HepG2 (cell line): ENCODE data around the gene BCAM. TPM values are rescaled to one million over a fixed set of nuclear protein-coding genes. Genes with fewer than 3 reads are reported as not detected.

Experiments used
- AGO2 ChIP-seq: fragments of 200-400 bp; formaldehyde crosslinking; optimal IDR thresholded peaks from 2 replicates; pipeline ENCODE3; 2017; ENCODE audit warnings: mild to moderate bottlenecking, low read depth, low read length, moderate library complexity
- AHR ChIP-seq: IDR thresholded peaks from 2 replicates; pipeline ENCODE4 v1.6.1; 2018; ENCODE audit warnings: missing genetic modification reagents, missing compliant biosample characterization
- DZIP1 ChIP-seq: sonication (generic); formaldehyde crosslinking; IDR thresholded peaks from 2 replicates; pipeline ENCODE4 v1.5.0; 2020; ENCODE audit warnings: mild to moderate bottlenecking, missing genetic modification reagents
- MXD3 ChIP-seq: IDR thresholded peaks from 2 replicates; pipeline ENCODE4 v1.6.1; 2016; ENCODE audit warnings: mild to moderate bottlenecking, missing biosample characterization, missing genetic modification reagents
- SP2 ChIP-seq: sonication (generic); formaldehyde crosslinking; IDR thresholded peaks from 2 replicates; pipeline ENCODE4 v1.5.1; 2020; ENCODE audit warnings: mild to moderate bottlenecking, missing genetic modification reagents
- SP4 ChIP-seq: sonication (generic); formaldehyde crosslinking; IDR thresholded peaks from 2 replicates; pipeline ENCODE4 v1.8.1; 2023; ENCODE audit warnings: mild to moderate bottlenecking, missing genetic modification reagents
- SP5 ChIP-seq: IDR thresholded peaks from 2 replicates; pipeline ENCODE4 v1.6.1; 2016; ENCODE audit warnings: low read depth, borderline replicate concordance
- SRF ChIP-seq: IDR thresholded peaks from 2 replicates; pipeline ENCODE4 v1.6.1; 2011; ENCODE audit warnings: mild to moderate bottlenecking, low read depth, low read length, moderate library complexity
- STAT6 ChIP-seq: sonication (generic); formaldehyde crosslinking; IDR thresholded peaks from 2 replicates; pipeline ENCODE4 v1.4.0; 2020; ENCODE audit warnings: missing genetic modification reagents, mild to moderate bottlenecking, borderline replicate concordance
- SUZ12 ChIP-seq: fragments of 150-350 bp; IDR thresholded peaks from 2 replicates; pipeline ENCODE4 v1.6.1; 2014; ENCODE audit warnings: low read depth, low read length
- TAF1 ChIP-seq: sonication (generic); formaldehyde crosslinking; IDR thresholded peaks from 2 replicates; pipeline ENCODE4 v1.4.0; 2020; ENCODE audit warnings: missing genetic modification reagents
- TMF1 ChIP-seq: sonication (generic); formaldehyde crosslinking; IDR thresholded peaks from 2 replicates; pipeline ENCODE4 v1.8.1; 2022; ENCODE audit warnings: low read depth, missing genetic modification reagents
- ZBTB21 ChIP-seq: sonication (generic); formaldehyde crosslinking; IDR thresholded peaks from 2 replicates; pipeline ENCODE4 v1.4.0; 2020; ENCODE audit warnings: missing genetic modification reagents
- ZBTB40 ChIP-seq, 2 experiments: fragments of 450-650 bp in 1 of 2; sonication (generic) in 1 of 2; formaldehyde crosslinking in 1 of 2; IDR thresholded peaks; 2 replicates each; pipeline versions ENCODE4 v1.6.1 to v1.8.0; 2016 to 2022; ENCODE audit warnings: antibody characterized with exemption in 1 of 2, mild to moderate bottlenecking in 1 of 2, missing genetic modification reagents in 1 of 2
- ZNF746 ChIP-seq: sonication (generic); formaldehyde crosslinking; IDR thresholded peaks from 2 replicates; pipeline ENCODE4 v1.8.0; 2022; ENCODE audit warnings: mild to moderate bottlenecking, missing genetic modification reagents
- polyA plus RNA-seq, 8 experiments: library from polyadenylated mRNA; depleted of rRNA in 3 of 8; stranded (reverse) in 7 of 8; unstranded in 1 of 8; fragments of >200 nt; fragmentation: Illumina TruSeq in 4 of 8; extraction: Trizol in 4 of 8; gene quantifications; 2 replicates each; pipeline versions ENCODE4 v1.2.1 to v1.2.3, GENCODE V29; 2011 to 2016; ENCODE audit warnings: low read depth in 4 of 8, missing spikeins in 1 of 8, mixed read lengths in 1 of 8; ENCODE audit not compliant: insufficient read depth in 1 of 8
- total RNA-seq, 5 experiments: library from RNA; depleted of rRNA; stranded (reverse); fragments of >200 nt; fragmentation: Illumina TruSeq; extraction: Trizol; gene quantifications; 2 replicates each; pipeline ENCODE4 v1.2.3, GENCODE V29; 2016; ENCODE audit warnings: low read depth in 1 of 5

The BCAM gene
- total and polyA plus RNA-seq, 2 of the 13 experiments (the other 11 are each of a cell fraction or from before 2014, with no cell fraction given), result 51.2 to 62.7 TPM

GRCh38 chr19:44812142-44812718 is 3.3 kb downstream of the BCAM start (continued):
- TF ChIP-seq DZIP1 (CRISPR knock-in tag) (no peak), SP5 (peak; percentile 75), ZNF746 (CRISPR knock-in tag) (peak; percentile 43; the same call in 1 of the 2 replicates), TAF1 (CRISPR knock-in tag) (peak; percentile 28; the same call in 1 of the 2 replicates), SP2 (CRISPR knock-in tag) (no peak), ZBTB21 (no peak), STAT6 (CRISPR knock-in tag) (no peak), AGO2 (peak; percentile 89), AHR (no peak), SRF (no peak), SUZ12 (no peak), MXD3 (no peak), TMF1 (CRISPR knock-in tag) (no peak), SP4 (CRISPR knock-in tag) (no peak), ZBTB40 (IDR thresholded peaks at IDR 0.05) (no peak), ZBTB40 (CRISPR knock-in tag; IDR thresholded peaks at IDR 0.05) (no peak)
